ENCODE data around the gene ZNF611.
"Not testable (repeated sequence)": the region's sequence is repeated elsewhere in the genome, so short reads cannot be mapped to it uniquely, and the experiment has no call there.

ZNF611 gene

GRCh38 chr19:52734893-52735661 is at the start of gene ZNF611:
Gene ZNF611 (minus strand): TSS chr19:52735044. CDS start chr19:52715894, 19,150 bp downstream.
- peak within 1 kb of the TSS; percentile 96 for H3K4me3 ChIP-seq (ENCODE audit: low read depth, low read length)
- TF ChIP-seq, protein P1, sequence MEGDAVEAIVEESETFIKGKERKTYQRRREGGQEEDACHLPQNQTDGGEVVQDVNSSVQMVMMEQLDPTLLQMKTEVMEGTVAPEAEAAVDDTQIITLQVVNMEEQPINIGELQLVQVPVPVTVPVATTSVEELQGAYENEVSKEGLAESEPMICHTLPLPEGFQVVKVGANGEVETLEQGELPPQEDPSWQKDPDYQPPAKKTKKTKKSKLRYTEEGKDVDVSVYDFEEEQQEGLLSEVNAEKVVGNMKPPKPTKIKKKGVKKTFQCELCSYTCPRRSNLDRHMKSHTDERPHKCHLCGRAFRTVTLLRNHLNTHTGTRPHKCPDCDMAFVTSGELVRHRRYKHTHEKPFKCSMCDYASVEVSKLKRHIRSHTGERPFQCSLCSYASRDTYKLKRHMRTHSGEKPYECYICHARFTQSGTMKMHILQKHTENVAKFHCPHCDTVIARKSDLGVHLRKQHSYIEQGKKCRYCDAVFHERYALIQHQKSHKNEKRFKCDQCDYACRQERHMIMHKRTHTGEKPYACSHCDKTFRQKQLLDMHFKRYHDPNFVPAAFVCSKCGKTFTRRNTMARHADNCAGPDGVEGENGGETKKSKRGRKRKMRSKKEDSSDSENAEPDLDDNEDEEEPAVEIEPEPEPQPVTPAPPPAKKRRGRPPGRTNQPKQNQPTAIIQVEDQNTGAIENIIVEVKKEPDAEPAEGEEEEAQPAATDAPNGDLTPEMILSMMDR (IDR thresholded peaks at IDR 0.05; ENCODE audit: low read depth, low read length): peak; percentile 58
- in situ Hi-C loops (cut with HindIII; ENCODE audit: low sequenced_read_pairs): no loop called here
- DNase-seq (ENCODE audit: low read depth, low spot score): peak; percentile 96

GRCh38 chr19:52782864-52783263 is 48.0 kb upstream of the ZNF611 start:
- in situ Hi-C loops (cut with HindIII; ENCODE audit: low sequenced_read_pairs): not testable (repeated sequence)

GRCh38 chr19:52778811-52779210 is 44.0 kb upstream of the ZNF611 start:
- DNase-seq (ENCODE audit: low read depth, low spot score): no peak
- in situ Hi-C loops (cut with HindIII; ENCODE audit: low sequenced_read_pairs): no loop called here
- TF ChIP-seq, protein P1 (IDR thresholded peaks at IDR 0.05; ENCODE audit: low read depth, low read length): no peak

More at GRCh38 chr19:52782864-52783263, 48.0 kb upstream of the ZNF611 start:
- DNase-seq (ENCODE audit: low read depth, low spot score); H3K4me3 ChIP-seq (ENCODE audit: low read depth, low read length): not testable (repeated sequence)

DNA sequence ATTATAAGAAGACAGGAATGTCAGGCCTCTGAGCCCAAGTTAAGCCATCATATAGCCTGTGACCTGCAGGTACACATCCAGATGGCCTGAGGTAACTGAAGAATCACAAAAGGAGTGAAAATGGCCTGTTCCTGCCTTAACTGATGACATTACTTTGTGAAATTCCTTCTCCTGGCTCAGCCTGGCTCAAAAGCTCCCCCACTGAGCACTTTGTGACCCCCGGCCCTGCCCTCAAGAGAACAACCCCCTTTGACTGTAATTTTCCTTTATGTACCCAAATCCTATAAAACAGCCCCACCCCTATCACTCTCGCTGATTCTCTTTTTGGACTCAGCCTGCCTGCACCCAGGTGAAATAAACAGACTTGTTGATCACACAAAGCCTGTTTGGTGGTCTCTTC is 21.6 kb upstream of the ZNF611 start:
- H3K4me3 ChIP-seq (ENCODE audit: low read depth, low read length); in situ Hi-C loops (cut with HindIII; ENCODE audit: low sequenced_read_pairs); DNase-seq (ENCODE audit: low read depth, low spot score): not testable (repeated sequence)

More at GRCh38 chr19:52778811-52779210, 44.0 kb upstream of the ZNF611 start:
- no peak overlapping the region for H3K4me3 ChIP-seq (ENCODE audit: low read depth, low read length)

- no peak for DNase-seq (ENCODE audit: low read depth, low spot score)
- TF ChIP-seq, protein P1 (IDR thresholded peaks at IDR 0.05; ENCODE audit: low read depth, low read length): no peak
- in situ Hi-C loops (cut with HindIII; ENCODE audit: low sequenced_read_pairs): no loop called here
- H3K4me3 ChIP-seq (ENCODE audit: low read depth, low read length): no peak overlapping the region
These were observed 14.9 kb upstream of the ZNF611 start for GRCh38 chr19:52749780-52750179.

DNA sequence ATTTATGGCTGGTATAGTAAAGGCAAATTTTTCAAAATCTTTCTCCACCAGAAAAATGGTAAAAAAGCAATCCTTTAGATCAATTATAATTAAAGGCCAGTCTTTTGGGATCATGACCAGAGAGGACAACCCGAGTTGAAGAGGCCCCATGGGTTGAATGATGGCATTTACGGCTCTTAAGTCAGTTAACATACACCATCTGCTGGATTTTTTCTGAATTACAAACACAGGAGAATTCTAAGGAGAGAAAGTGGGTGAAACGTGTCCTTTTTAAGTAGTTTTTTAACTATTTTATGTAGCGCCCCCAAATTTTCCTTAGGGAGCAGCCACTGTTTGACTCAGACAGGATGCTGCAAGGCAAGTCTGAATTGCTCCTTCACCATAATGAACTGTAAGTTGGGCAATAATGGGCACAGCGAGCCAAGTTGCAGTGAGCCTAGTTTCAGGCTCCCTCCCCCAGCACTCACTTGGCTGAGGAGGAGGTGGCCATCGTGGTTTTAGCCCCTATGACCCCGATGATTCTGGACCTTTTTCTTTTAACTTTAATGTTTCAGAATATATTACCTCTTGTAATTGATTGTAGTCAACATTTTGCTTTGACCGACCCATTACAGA is 13.6 kb upstream of the ZNF611 start:
- DNase-seq (ENCODE audit: low read depth, low spot score): peak; percentile 34
- TF ChIP-seq, protein P1 (IDR thresholded peaks at IDR 0.05; ENCODE audit: low read depth, low read length): no peak
- no peak overlapping the region for H3K4me3 ChIP-seq (ENCODE audit: low read depth, low read length)
- in situ Hi-C loops (cut with HindIII; ENCODE audit: low sequenced_read_pairs): no loop called here

- H3K4me3 ChIP-seq (ENCODE audit: low read depth, low read length); DNase-seq (ENCODE audit: low read depth, low spot score); in situ Hi-C loops (cut with HindIII; ENCODE audit: low sequenced_read_pairs): not testable (repeated sequence)
These were observed 11.1 kb upstream of the ZNF611 start for GRCh38 chr19:52745919-52746318.

DNA sequence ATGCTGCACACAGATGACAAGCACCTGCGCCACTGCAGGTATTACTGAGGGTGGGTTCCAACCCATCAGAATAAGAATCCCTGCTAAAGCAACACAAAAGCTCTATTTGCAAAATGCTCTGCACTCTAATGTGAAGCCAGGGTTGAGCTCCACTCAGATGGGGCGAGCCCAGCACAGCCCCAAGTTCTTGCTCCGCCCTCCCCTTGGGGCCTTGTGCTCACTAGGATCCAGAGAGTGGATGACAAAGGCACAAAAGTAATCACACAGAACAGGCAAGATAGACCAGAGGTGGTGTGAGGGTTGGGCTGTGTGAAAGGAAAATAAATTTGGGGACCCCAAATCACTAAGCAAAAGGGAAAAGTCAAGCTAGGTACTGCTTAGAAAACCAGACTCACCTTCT is 8.2 kb upstream of the ZNF611 start:
- TF ChIP-seq, protein P1 (IDR thresholded peaks at IDR 0.05; ENCODE audit: low read depth, low read length): no peak
- in situ Hi-C loops (cut with HindIII; ENCODE audit: low sequenced_read_pairs): no loop called here
- no peak for DNase-seq (ENCODE audit: low read depth, low spot score)
- H3K4me3 ChIP-seq (ENCODE audit: low read depth, low read length): no peak overlapping the region
